WTC11 (cell line): ENCODE measurements around the gene GNAI3.

ENCODE experiments used
- ATF2 ChIP-seq: sonication (generic); formaldehyde crosslinking; IDR thresholded peaks from 2 replicates; pipeline ENCODE4 v1.8.1; 2022; ENCODE audit warnings: low read depth, missing genetic modification reagents, borderline replicate concordance
- CREB1 ChIP-seq: sonication (generic); formaldehyde crosslinking; IDR thresholded peaks from 2 replicates; pipeline ENCODE4 v1.8.0; 2023; ENCODE audit warnings: mild to moderate bottlenecking, missing genetic modification reagents
- CREM ChIP-seq: sonication (generic); formaldehyde crosslinking; IDR thresholded peaks from 2 replicates; pipeline ENCODE4 v1.8.1; 2022; ENCODE audit warnings: mild to moderate bottlenecking, missing genetic modification reagents, moderate library complexity
- CTCF ChIP-seq: fragments of 200-600 bp; IDR thresholded peaks from 2 replicates; pipeline ENCODE4 v1.8.0; 2022; ENCODE audit warnings: antibody characterized with exemption
- GABPB1 ChIP-seq: sonication (generic); formaldehyde crosslinking; IDR thresholded peaks from 2 replicates; pipeline ENCODE4 v1.8.1; 2023; ENCODE audit warnings: mild to moderate bottlenecking, missing genetic modification reagents
- JAZF1 ChIP-seq: fragments of 250-450 bp; sonication (Bioruptor Pico); IDR thresholded peaks from 2 replicates; pipeline ENCODE4 v1.9.0; 2021; ENCODE audit warnings: moderate library complexity, mild to moderate bottlenecking, inconsistent platforms
- JUN ChIP-seq: sonication (generic); formaldehyde crosslinking; IDR thresholded peaks from 2 replicates; pipeline ENCODE4 v1.8.0; 2023; ENCODE audit warnings: mild to moderate bottlenecking, missing genetic modification reagents
- MAX ChIP-seq: sonication (generic); formaldehyde crosslinking; IDR thresholded peaks from 2 replicates; pipeline ENCODE4 v1.8.0; 2022; ENCODE audit warnings: mild to moderate bottlenecking, missing genetic modification reagents
- NR2C2 ChIP-seq: sonication (generic); formaldehyde crosslinking; IDR thresholded peaks from 2 replicates; pipeline ENCODE4 v1.8.0; 2022; ENCODE audit warnings: mild to moderate bottlenecking, missing genetic modification reagents
- SOX15 ChIP-seq: fragments of 250-450 bp; sonication (Bioruptor Pico); IDR thresholded peaks from 2 replicates; pipeline ENCODE4 v1.9.0; 2021; ENCODE audit warnings: mild to moderate bottlenecking
- SP1 ChIP-seq: sonication (generic); formaldehyde crosslinking; conservative IDR thresholded peaks from 2 replicates; pipeline ENCODE4 v1.8.1; 2022; ENCODE audit warnings: missing genetic modification reagents
- TEAD4 ChIP-seq: sonication (generic); formaldehyde crosslinking; IDR thresholded peaks from 2 replicates; pipeline ENCODE4 v1.8.0; 2022; ENCODE audit warnings: mild to moderate bottlenecking, missing genetic modification reagents
- USF2 ChIP-seq: sonication (generic); formaldehyde crosslinking; IDR thresholded peaks from 2 replicates; pipeline ENCODE4 v1.8.1; 2023; ENCODE audit warnings: mild to moderate bottlenecking, missing genetic modification reagents, moderate library complexity
- ZNF512 ChIP-seq: sonication (generic); formaldehyde crosslinking; IDR thresholded peaks from 2 replicates; pipeline ENCODE4 v1.8.1; 2022; ENCODE audit warnings: missing genetic modification reagents, borderline replicate concordance

GRCh38 chr1:109641078-109641740 lies 92.8 kb downstream of the GNAI3 start:
- TF ChIP-seq CTCF (no peak), TEAD4 (CRISPR knock-in tag) (no peak), NR2C2 (CRISPR knock-in tag) (no peak), SP1 (no peak), GABPB1 (no peak), USF2 (CRISPR knock-in tag) (no peak), JUN (CRISPR knock-in tag) (no peak), ATF2 (CRISPR knock-in tag) (no peak), JAZF1 (no peak), SOX15 (no peak), CREB1 (no peak), MAX (CRISPR knock-in tag) (no peak), CREM (no peak), ZNF512 (CRISPR knock-in tag) (no peak)
